ENCODE data around the gene PDE4DIP.
"Not testable (repeated sequence)": the region's sequence is repeated elsewhere in the genome, so short reads cannot be mapped to it uniquely, and the experiment has no call there.

The PDE4DIP gene

GRCh38 chr1:148977785-148978184 lies 133.6 kb downstream of the PDE4DIP start:
- not testable (repeated sequence) for DNase-seq

- DNase-seq = not testable (repeated sequence)
These were observed 145.2 kb downstream of the PDE4DIP start for GRCh38 chr1:148989378-148989777.

- not testable (repeated sequence) for DNase-seq
These were observed 146.1 kb downstream of the PDE4DIP start for GRCh38 chr1:148990233-148990788.

- DNase-seq = not testable (repeated sequence)
These were observed 147.6 kb downstream of the PDE4DIP start for GRCh38 chr1:148991818-148992217.

GRCh38 chr1:148992364-148992763 lies 148.1 kb downstream of the PDE4DIP start:
- not testable (repeated sequence) for DNase-seq

GRCh38 chr1:148996449-148997224 lies 152.4 kb downstream of the PDE4DIP start:
- not testable (repeated sequence) for DNase-seq

- not testable (repeated sequence) for DNase-seq
These were observed 153.2 kb downstream of the PDE4DIP start for GRCh38 chr1:148997405-148997804.

- DNase-seq = not testable (repeated sequence)
These were observed 158.4 kb downstream of the PDE4DIP start for GRCh38 chr1:149002664-149003063.

- not testable (repeated sequence) for DNase-seq
These were observed 164.1 kb downstream of the PDE4DIP start for GRCh38 chr1:149008326-149008725.

GRCh38 chr1:149008769-149009168 lies 164.5 kb downstream of the PDE4DIP start:
- not testable (repeated sequence) for DNase-seq

- DNase-seq = not testable (repeated sequence)
These were observed 165.5 kb downstream of the PDE4DIP start for GRCh38 chr1:149009761-149010160.

- DNase-seq = not testable (repeated sequence)
These were observed 168.4 kb downstream of the PDE4DIP start for GRCh38 chr1:149012599-149012998.

GRCh38 chr1:149013513-149013912 lies 169.3 kb downstream of the PDE4DIP start:
- not testable (repeated sequence) for DNase-seq

GRCh38 chr1:149015522-149015921 lies 171.3 kb downstream of the PDE4DIP start:
- DNase-seq = not testable (repeated sequence)

- not testable (repeated sequence) for DNase-seq
These were observed 172.4 kb downstream of the PDE4DIP start for GRCh38 chr1:149016626-149017025.

- DNase-seq = not testable (repeated sequence)
These were observed 174.3 kb downstream of the PDE4DIP start for GRCh38 chr1:149018577-149018976.

GRCh38 chr1:149024327-149024726 lies 180.1 kb downstream of the PDE4DIP start:
- DNase-seq = not testable (repeated sequence)

- DNase-seq = not testable (repeated sequence)
These were observed 189.7 kb downstream of the PDE4DIP start for GRCh38 chr1:149033916-149034315.

- not testable (repeated sequence) for DNase-seq
These were observed 198.8 kb downstream of the PDE4DIP start for GRCh38 chr1:149043056-149043455.

- not testable (repeated sequence) for DNase-seq
These were observed 220.4 kb downstream of the PDE4DIP start for GRCh38 chr1:149064611-149065010.

- not testable (repeated sequence) for DNase-seq
These were observed 231.4 kb downstream of the PDE4DIP start for GRCh38 chr1:149075505-149076127.

All from DMS79 treated with DMSO at 0.1 percent for 48 hours (cell line).